WERI-Rb-1 (cell line): ENCODE results near the gene SLC47A2.

ENCODE experiments used
- DNase-seq: peaks from one replicate; pipeline ENCODE4 v3.0.0-alpha.2; 2020
- H3K27ac ChIP-seq: fragments of 250-450 bp; sonication (Bioruptor Pico); 2 replicates; pipeline ENCODE4 v1.5.1; 2020; ENCODE audit warnings: mild to moderate bottlenecking, moderate library complexity
- H3K27me3 ChIP-seq: fragments of 250-450 bp; sonication (Bioruptor Pico); 2 replicates; pipeline ENCODE4 v1.5.1; 2021; ENCODE audit warnings: mild to moderate bottlenecking, low read depth, moderate library complexity; ENCODE audit not compliant: insufficient read depth, severe bottlenecking
- H3K36me3 ChIP-seq: fragments of 250-450 bp; sonication (Bioruptor Pico); 2 replicates; pipeline ENCODE4 v1.5.1; 2020; ENCODE audit warnings: mild to moderate bottlenecking, moderate library complexity
- H3K4me3 ChIP-seq: 2 replicates; pipeline ENCODE4 v1.5.1; 2011; ENCODE audit warnings: low read depth, mild to moderate bottlenecking, control low read depth, low read length
- H3K9me3 ChIP-seq: fragments of 250-450 bp; sonication (Bioruptor Pico); 2 replicates; pipeline ENCODE4 v1.5.1; 2021; ENCODE audit warnings: mild to moderate bottlenecking, moderate library complexity; ENCODE audit not compliant: severe bottlenecking
- CTCF ChIP-seq: IDR thresholded peaks from 2 replicates; pipeline ENCODE4 v1.5.1; 2011; ENCODE audit warnings: low read depth, mild to moderate bottlenecking, control low read depth, inconsistent platforms, low read length

Gene SLC47A2

GRCh38 chr17:19744492-19744891 is 28.1 kb upstream of the SLC47A2 start:
- no peak for TF ChIP-seq CTCF
- no peaks in the 10 kb centered on the region for H3K9me3 ChIP-seq
- no peak for DNase-seq
- no peak overlapping the region for H3K4me3 ChIP-seq
- H3K27ac ChIP-seq = no peak overlapping the region
- no peaks in the 10 kb centered on the region for H3K36me3 ChIP-seq
- H3K27me3 ChIP-seq = no peaks in the 10 kb centered on the region

GRCh38 chr17:19743101-19744100 is 27.0 kb upstream of the SLC47A2 start:
- H3K27ac ChIP-seq = no peak overlapping the region
- no peak for DNase-seq
- no peaks in the 10 kb centered on the region for H3K27me3 ChIP-seq
- H3K9me3 ChIP-seq = no peaks in the 10 kb centered on the region
- no peak overlapping the region for H3K4me3 ChIP-seq
- no peaks in the 10 kb centered on the region for H3K36me3 ChIP-seq
- TF ChIP-seq CTCF = no peak

GRCh38 chr17:19742495-19742894 is 26.1 kb upstream of the SLC47A2 start:
- no peak for DNase-seq
- H3K4me3 ChIP-seq = no peak overlapping the region
- no peaks in the 10 kb centered on the region for H3K9me3 ChIP-seq
- TF ChIP-seq CTCF = no peak
- no peaks in the 10 kb centered on the region for H3K36me3 ChIP-seq
- H3K27me3 ChIP-seq = no peaks in the 10 kb centered on the region
- no peak overlapping the region for H3K27ac ChIP-seq

GRCh38 chr17:19741832-19742457 is 25.6 kb upstream of the SLC47A2 start:
- no peak overlapping the region for H3K27ac ChIP-seq

GRCh38 chr17:19740933-19741332 is 24.5 kb upstream of the SLC47A2 start:
- Histone ChIP-seq H3K27ac (no peak overlapping the region), H3K36me3 (no peaks in the 10 kb centered on the region), H3K9me3 (no peaks in the 10 kb centered on the region), H3K27me3 (no peaks in the 10 kb centered on the region), H3K4me3 (no peak overlapping the region)
- TF ChIP-seq CTCF = no peak
- DNase-seq = no peak

More at GRCh38 chr17:19741832-19742457, 25.6 kb upstream of the SLC47A2 start:
- Histone ChIP-seq H3K27me3 (no peaks in the 10 kb centered on the region), H3K9me3 (no peaks in the 10 kb centered on the region), H3K36me3 (no peaks in the 10 kb centered on the region), H3K4me3 (no peak overlapping the region)
- no peak for DNase-seq
- no peak for TF ChIP-seq CTCF
